Activated CD8-positive, alpha-beta memory T cell treated with anti-CD3 and anti-CD28 coated beads for 36 hours (primary cell): ENCODE measurements around the gene TFPI. TPM values are rescaled to one million over a fixed set of nuclear protein-coding genes. Genes with fewer than 3 reads are reported as not detected.
"Not testable (repeated sequence)": the region's sequence is repeated elsewhere in the genome, so short reads cannot be mapped to it uniquely, and the experiment has no call there.

ENCODE experiments used
- CTCF ChIA-PET: fragments of 350-600 bp; sonication (Branson Sonifier 250); formaldehyde crosslinking; loops from one replicate; lab custom pipeline; 2021; ENCODE audit warnings: antibody characterized with exemption; lab: Charles Lee
- POLR2A ChIA-PET: fragments of 350-600 bp; sonication (Branson Sonifier 250); formaldehyde crosslinking; loops from one replicate; lab custom pipeline; 2021; ENCODE audit warnings: antibody characterized with exemption; lab: Charles Lee
- total RNA-seq, 2 experiments: library from RNA; stranded (reverse); gene quantifications; one replicate each; pipeline ENCODE4 v1.2.3, GENCODE V29; 2021

The TFPI gene
- total RNA-seq, 2 experiments from 2014 or later: not detected

- POLR2A ChIA-PET, CTCF ChIA-PET: not testable (repeated sequence)
These were observed 11.4 kb upstream of the TFPI start for GRCh38 chr2:187565618-187566017.

- CTCF ChIA-PET, POLR2A ChIA-PET: not testable (repeated sequence)
These were observed 2.3 kb upstream of the TFPI start for GRCh38 chr2:187556493-187556892.

- ChIA-PET POLR2A (no interaction called here), CTCF (no interaction called here)
These were observed 458 bp upstream of the TFPI start for GRCh38 chr2:187554704-187555082.

- ChIA-PET POLR2A (no interaction called here), CTCF (no interaction called here)
These were observed 1.2 kb downstream of the TFPI start for GRCh38 chr2:187552828-187553681.

GRCh38 chr2:187552381-187552780 is 1.9 kb downstream of the TFPI start:
- ChIA-PET POLR2A (no interaction called here), CTCF (no interaction called here)

- CTCF ChIA-PET: no interaction called here
- POLR2A ChIA-PET: no interaction called here
These were observed 3.4 kb downstream of the TFPI start for GRCh38 chr2:187550857-187551256.

GRCh38 chr2:187549951-187550555 is 4.2 kb downstream of the TFPI start:
- POLR2A ChIA-PET: no interaction called here
- CTCF ChIA-PET: no interaction called here

- ChIA-PET CTCF (no interaction called here), POLR2A (no interaction called here)
These were observed 5.0 kb downstream of the TFPI start for GRCh38 chr2:187549193-187549592.

- CTCF ChIA-PET: no interaction called here
- POLR2A ChIA-PET: no interaction called here
These were observed 5.6 kb downstream of the TFPI start for GRCh38 chr2:187548656-187549055.

GRCh38 chr2:187547353-187547979 is 6.8 kb downstream of the TFPI start:
- ChIA-PET CTCF (no interaction called here), POLR2A (no interaction called here)

- CTCF ChIA-PET: no interaction called here
- POLR2A ChIA-PET: no interaction called here
These were observed 7.4 kb downstream of the TFPI start for GRCh38 chr2:187546762-187547333.

- CTCF ChIA-PET: no interaction called here
- POLR2A ChIA-PET: no interaction called here
These were observed 8.9 kb downstream of the TFPI start for GRCh38 chr2:187545238-187545751.

GRCh38 chr2:187544371-187545080 is 9.7 kb downstream of the TFPI start:
- CTCF ChIA-PET: no interaction called here
- POLR2A ChIA-PET: no interaction called here

- ChIA-PET POLR2A (no interaction called here), CTCF (no interaction called here)
These were observed 10.7 kb downstream of the TFPI start for GRCh38 chr2:187543488-187543887.

- POLR2A ChIA-PET: no interaction called here
- CTCF ChIA-PET: no interaction called here
These were observed 12.1 kb downstream of the TFPI start for GRCh38 chr2:187542123-187542522.

- CTCF ChIA-PET: no interaction called here
These were observed 12.8 kb downstream of the TFPI start for GRCh38 chr2:187541086-187542085.

GRCh38 chr2:187538222-187538621 is 16.0 kb downstream of the TFPI start:
- POLR2A ChIA-PET: not testable (repeated sequence)

More at GRCh38 chr2:187541086-187542085, 12.8 kb downstream of the TFPI start:
- POLR2A ChIA-PET: no interaction called here

GRCh38 chr2:187535381-187535780 is 18.9 kb downstream of the TFPI start:
- CTCF ChIA-PET, POLR2A ChIA-PET: not testable (repeated sequence)

More at GRCh38 chr2:187538222-187538621, 16.0 kb downstream of the TFPI start:
- CTCF ChIA-PET: not testable (repeated sequence)
